ENCODE results near the gene HLA-DQA1.

DNA sequence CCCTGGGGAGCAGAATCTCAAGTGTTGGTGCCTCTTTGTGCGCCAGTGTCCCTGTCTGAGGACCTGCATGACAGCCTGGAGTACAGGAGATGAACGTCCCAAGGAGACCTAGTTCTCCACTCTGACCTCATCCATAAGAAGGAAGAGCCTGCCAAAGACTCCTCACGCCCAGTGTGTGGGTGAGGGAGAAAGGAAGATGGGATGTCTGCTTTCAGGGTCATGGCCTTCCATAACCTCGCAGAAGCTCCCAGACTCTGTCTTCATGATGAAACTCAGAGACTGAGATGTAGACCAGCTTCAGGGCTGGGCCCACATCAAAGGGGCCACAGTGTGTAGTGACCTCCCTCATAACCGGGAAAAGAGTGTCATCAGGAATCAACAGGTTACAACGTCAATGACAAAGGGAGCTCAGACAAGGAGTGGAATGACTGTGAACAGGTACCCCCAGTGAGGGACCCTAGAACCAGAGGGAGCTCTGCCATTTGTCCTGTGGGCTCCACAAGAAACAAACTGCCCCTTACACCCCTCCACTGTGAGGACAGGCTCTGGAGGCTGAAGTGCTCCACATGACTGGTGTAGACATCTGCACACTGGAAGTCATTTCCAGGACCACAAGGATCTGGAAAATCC, 21.2 kb downstream of the HLA-DQA1 start:
- TF ChIP-seq, protein P1, sequence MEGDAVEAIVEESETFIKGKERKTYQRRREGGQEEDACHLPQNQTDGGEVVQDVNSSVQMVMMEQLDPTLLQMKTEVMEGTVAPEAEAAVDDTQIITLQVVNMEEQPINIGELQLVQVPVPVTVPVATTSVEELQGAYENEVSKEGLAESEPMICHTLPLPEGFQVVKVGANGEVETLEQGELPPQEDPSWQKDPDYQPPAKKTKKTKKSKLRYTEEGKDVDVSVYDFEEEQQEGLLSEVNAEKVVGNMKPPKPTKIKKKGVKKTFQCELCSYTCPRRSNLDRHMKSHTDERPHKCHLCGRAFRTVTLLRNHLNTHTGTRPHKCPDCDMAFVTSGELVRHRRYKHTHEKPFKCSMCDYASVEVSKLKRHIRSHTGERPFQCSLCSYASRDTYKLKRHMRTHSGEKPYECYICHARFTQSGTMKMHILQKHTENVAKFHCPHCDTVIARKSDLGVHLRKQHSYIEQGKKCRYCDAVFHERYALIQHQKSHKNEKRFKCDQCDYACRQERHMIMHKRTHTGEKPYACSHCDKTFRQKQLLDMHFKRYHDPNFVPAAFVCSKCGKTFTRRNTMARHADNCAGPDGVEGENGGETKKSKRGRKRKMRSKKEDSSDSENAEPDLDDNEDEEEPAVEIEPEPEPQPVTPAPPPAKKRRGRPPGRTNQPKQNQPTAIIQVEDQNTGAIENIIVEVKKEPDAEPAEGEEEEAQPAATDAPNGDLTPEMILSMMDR (IDR thresholded peaks at IDR 0.05) = no peak
- TF ChIP-seq EZH2 (IDR thresholded peaks at IDR 0.05) (no peak), EZH2phosphoT487 (IDR thresholded peaks at IDR 0.05) (no peak)

All from neural progenitor cell (in vitro differentiated cells).